ENCODE results near the gene PRKCE.
"Not testable (repeated sequence)": the region's sequence is repeated elsewhere in the genome, so short reads cannot be mapped to it uniquely, and the experiment has no call there.

PRKCE gene

DNA sequence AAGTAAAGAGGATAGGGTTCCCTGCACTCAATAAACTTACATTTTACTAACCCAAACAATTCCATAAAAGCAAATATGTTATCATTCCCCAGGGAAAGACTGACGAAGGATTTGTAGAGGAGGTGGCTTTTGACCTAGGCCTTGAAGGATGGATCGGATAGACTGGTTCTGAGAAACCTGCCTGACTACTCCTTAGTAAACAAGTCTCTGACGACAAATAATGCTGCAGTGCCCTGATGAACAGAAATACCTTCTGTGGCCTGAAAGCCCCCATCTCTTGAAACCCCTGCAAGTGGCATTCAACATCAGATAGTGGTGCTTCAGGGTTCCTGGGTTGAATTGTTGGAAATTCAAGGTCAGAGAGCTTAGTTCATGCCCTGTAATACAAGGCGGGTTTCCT lies 19.2 kb downstream of the PRKCE start:
- no peak for DNase-seq

DNA sequence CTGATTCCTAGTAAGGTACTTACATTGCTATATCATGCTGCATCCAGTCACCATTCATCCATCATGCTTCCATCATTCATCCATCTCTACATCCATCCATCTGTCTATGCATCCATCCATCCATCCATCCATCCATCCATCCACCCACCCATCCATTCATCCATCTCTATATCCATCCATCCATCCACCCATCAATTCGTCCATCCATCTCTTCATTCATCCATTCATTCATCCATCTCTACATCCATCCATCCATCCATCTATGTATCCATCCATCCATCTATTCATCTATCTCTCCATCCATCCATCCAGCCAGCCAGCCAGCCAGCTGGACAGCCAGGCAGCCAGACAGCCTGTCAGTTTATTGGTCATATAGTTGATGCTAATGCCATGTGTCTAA lies 20.7 kb downstream of the PRKCE start:
- no peak for DNase-seq

DNA sequence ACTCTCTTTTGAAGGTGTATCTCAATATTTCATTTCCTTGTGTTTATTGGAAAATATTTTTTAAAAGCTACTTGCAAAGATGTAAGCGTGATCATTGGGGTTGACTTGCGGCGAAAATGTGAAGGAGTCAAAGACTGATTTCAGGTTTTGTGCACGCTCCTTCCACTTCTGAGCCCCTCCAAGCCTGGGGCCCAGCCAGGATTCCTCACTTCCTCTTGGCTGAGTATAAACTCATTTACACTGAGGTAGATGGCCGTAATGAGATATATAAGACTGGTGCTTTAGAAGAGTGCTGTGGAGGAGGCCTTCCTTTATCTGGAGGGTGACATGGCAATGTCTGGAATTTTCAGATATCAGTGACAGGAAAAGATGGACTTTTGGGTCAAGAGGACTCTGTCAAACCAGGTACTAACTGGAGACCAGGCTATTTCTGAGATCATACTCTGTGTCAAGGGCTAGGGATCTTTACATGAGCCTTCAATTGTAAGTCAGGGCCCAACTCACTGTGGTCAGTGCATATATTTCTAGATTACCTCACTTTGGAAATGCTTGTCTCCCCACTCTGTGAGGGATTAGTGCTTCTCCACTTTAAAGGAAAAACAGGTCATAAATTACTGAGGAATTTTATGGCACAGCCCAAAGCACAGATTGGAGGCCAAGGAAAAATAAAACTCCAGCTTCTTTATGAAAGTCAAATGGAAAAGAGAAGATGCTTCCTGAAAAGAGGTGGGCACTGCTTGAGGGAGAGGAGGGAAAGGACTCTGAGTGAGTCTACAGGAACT lies 22.8 kb downstream of the PRKCE start:
- no peak for DNase-seq

DNA sequence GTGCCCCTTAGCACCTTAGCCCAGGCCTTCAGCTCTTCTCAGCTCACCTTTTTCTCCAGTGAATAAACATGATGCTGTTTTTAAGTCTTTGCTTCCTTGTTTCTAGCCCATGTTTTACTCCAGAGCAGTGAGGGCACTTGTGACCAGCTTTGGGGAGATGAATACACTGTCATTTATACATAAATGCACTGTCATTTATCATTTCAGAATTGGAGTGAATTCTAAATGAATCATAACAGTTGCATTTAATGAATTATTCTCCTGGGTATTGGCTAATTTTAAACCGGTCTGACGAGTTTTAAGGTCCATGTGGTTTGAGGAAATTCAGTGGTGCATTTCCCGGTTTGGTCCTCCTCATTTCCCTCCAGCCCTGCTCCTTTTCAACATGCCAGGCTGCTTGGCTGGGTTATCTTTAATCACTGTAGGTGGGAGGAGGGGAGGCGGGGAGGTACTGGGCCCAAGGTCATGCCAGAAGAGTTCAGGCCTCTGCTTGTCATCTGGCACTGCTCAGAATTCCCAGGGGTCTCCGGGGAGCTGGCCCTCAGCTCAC lies 23.9 kb downstream of the PRKCE start:
- peak; percentile 50 for DNase-seq

DNA sequence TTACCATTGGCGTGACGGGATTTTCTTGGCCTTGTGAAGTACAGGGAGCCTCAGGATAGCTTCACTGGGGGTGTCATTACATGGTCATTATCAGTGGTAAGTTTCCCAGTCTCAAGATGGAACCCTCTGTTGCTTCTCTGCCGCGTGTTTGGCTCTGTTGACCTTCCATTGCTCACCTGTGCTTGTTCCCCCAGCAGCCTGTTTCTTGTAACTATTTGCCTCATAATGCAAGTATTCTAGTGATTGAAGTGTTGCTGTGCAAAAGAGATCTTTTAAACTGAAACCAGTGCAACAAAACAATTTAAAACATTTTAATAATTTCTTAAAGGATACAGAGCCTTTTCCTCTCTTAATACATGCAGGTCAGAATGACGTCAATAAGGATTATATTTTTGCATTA lies 24.6 kb downstream of the PRKCE start:
- no peak for DNase-seq

DNA sequence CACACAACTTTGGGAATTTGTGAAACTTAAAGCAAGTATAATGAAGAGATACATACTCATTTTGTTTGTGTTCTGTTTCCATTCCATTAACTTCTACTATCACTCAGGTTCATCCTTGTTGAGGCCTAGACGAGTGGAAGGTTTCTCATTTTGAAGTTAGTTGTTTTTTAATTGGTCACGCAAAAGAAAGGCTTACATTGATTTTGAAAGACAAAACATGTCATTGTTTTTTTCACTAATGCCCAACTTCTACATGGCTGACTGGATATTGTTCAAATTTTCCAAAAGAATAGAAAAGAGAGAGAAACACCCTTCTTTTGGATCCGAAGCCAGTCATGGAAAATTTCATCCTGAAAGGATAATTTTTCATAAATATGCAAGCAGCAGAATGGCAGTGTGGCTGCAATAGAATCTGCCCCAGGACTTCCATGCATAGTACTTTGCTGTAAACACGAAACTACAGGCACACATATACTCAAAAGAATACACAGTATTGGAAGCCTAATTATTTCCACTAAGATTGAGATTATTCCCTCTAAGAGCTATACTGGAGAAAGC lies 27.4 kb downstream of the PRKCE start:
- no peak for DNase-seq

DNA sequence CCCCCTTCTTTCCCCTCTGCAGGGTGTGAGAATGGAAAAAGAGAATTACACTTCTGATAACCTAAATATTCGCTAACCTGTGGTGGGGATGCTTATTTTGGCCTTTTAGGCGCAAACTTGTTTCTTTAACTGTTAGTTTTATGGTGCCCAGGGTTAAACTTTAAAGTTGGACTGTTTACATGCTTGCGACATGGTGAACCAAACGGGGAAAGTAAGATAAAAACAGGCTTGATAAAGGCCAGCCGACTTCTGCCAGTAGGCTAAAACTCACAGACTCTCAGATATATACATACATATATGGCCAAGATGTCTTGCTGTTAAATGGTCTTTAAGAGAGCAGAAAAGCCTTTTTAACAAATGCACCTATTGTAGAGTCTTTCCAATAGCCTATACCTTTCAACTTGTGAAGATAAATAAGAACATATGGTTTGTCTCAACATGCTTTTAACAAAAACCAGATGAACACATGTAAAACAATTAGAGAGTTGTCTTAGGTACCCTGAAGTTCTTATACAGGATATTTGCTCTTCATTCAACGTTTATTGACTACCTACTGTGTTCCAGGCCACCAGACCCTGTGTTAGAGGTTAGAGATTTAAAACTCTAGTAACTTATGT lies 29.0 kb downstream of the PRKCE start:
- no peak for DNase-seq

DNA sequence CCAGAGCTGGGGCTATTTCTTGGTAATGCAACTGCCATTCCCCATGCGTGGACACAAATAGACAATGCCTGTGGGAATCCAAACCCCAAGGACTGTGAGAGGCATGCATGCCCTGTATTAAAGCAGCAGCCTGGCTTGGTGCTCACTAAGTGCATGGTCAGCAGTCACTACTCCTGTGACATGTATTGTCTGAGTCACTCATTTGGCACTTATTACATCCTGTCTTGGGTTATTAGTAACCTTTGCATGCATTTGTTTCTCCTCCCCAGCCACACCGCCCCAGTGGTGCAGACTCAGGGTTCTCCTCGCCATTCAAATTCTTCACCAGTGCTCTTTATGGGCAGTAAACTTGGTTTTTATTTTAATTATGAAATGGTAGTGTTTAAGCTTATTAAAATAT lies 30.2 kb downstream of the PRKCE start:
- no peak for DNase-seq

DNA sequence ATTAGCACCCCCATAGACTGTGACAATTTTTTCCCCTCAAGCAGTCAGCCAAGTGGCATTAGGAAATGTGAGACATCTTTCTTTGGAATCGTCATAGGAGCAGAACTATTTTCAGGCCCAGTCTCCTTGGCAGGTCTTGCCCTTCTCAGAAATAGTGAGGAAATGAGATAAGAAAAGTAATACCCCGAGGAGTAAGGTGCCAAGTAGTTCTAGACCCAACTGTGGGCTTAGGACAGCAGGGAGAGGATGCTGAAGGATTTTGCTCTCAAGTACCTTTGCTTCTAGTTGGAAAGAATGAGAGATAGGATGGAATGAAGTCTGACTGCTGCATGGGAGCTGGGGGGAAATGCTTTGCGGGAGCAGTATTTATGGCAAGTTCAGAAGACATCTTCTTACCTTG lies 31.8 kb downstream of the PRKCE start:
- DNase-seq, result no peak

DNA sequence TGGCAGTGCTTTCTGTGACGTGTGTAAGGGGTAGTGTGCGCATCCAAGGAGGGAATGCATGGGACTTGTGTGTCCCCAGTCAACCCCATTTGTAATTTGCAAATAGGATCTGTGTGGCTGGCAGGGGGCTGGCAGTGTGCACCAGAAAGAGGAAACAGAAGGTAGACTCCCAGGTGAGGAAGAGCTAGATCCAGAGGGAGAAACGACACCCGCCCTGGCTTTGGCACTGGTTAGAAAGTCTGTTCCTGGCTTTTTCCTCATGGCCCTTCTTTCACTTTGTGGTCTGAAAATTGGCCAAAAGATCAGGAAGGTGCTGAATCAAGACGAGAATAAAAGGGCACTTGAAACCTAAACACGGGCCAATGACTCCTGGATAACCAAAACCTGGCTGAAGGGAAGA lies 33.3 kb downstream of the PRKCE start:
- no peak for DNase-seq

DNA sequence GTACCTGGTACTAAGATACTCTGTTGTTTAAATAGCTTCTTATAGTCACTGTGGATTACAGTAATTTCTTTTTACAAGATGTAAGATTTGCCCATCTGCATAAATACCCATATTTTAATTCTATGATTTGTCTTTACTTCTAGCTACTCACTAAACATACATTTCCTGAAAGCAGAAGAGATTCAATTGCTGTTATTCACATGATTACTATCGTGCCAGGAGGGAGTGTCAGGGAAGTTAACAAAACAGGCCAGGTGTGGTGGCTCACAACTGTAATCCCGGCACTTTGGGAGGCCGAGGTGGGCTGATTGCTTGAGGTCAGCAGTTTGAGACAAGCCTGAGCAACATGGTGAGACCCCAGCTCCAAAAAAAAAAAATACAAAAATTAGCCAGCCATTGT lies 33.8 kb downstream of the PRKCE start:
- no peak for DNase-seq

DNA sequence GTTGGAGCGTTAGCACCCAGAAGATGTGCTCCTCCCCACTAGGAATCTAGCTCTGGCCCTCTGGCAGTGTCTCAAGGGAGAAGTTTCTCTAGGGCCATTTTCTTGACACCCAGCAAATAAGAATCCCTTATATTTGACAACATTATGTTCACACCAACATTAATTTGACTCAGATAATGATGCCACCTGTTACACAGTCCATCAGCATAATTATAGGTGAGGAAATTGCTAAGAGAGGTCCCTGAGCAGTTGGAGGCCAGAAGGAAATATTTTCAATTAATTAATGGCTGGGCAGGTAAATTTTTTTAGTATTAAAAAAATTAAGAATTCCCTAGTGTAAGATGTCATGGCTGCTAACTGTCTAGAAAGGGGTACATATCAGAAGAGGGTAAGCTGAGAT lies 36.5 kb downstream of the PRKCE start:
- DNase-seq, result no peak

DNA sequence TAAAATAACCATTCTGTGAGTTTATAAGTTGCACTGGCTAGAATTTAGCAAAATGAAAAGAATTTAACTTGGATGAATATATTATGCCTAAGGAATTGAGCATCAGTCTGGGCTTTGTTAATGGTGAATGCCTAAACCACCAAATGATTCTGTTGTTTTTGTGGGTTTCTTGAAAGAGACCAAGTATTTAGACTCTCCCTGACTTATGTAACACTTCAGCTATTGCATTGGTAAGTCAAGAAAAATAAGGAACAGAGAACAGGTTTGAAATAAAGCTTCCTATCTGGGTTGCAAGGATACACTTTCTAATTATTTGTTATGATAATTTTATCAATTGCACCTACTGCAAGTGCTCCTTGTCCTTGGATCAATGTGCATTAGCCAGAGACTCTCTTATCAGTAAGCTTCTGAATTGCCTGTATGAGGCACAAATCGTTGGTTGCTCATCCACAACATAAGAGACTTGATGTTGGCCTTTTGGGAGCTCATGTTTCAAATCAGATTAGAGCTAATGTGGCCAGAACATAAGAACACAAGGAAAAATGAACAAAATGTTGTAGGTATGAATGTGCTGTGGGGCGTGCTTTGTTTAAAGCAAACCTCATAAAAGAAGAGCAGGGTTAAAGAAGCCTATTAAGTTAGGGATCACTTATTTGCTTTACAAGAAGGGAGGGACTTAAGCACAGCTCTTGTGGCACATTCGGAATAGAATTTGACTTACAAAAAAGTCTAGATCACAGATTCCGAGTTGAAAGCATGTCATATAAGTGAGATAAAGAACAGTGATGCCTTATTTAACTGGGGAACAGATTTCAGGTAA lies 37.2 kb downstream of the PRKCE start:
- DNase-seq, result no peak

DNA sequence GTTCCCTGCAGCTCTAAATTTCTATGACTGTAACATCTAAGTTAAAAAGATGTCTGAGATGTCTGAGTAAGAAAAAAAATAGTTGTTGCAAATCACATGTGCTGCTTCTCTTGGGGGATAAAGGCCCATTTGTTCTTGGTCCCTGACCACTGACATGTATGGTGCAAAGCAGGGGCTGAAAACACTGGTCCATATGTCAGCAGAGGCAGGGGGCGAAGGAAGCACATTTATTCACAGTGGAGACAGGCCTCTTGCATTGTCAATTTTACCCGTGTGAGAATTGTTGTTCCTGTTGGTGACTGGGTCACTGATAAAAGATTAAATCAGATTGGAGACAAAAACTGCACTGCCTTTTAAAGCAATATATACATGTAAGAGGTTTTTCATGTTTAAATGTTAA lies 38.8 kb downstream of the PRKCE start:
- no peak for DNase-seq

DNA sequence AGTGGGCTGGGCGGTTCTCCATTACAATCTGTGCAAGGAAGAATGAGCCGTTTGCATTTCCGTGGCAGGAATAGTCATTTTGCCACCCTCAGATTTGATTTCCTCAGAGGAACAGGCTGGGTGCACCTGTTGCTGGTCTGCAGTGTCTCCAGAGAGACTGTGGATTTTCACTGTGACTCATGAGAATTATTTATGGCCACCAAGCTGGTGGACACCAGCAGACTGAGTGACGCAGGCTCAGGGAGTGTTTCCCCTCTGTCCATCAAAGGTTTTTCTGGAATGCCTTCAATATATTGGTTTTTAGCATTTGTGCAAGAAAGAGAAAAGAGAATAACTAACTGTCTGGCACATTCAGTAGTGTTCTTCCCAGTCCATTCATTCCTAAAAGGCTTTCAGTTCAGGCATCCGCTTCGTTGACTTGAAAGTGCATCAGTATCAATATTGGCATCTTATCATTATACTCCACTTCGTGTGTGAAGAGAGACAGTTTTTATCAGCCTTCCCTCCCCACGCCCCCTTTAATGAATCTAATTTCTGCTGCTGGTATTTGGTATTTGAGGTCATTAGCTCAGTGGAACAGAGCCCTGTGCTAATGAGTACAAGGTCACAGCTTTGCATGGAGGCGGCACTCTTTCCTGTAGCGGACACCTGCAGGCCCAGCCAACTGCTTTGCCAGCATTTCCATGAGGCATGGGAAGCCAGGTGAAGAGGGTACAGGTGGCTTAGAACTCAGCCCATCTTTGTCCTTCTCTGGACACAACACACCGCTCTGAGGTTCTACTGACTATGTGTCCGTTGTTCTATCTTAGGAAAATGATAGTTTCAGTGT lies 39.9 kb downstream of the PRKCE start:
- no peak for DNase-seq

DNA sequence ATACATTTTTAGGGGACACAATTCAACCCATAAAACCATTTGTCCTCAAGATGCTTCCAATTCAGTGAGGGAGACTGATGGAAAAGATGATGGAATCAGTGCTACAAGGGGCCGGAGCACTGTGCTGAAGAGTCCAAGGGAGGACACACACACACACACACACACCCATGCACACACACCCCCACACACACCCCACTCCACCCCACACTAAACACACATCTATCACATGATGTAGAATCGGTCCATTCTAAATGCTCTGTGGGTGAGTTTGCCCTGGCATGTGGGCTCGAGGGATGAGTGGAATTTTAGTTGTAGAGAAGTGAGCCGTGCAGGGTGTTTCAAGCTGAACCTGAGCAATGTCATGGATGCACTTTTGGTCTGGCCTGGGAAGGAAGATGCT lies 41.1 kb downstream of the PRKCE start:
- DNase-seq, result no peak

DNA sequence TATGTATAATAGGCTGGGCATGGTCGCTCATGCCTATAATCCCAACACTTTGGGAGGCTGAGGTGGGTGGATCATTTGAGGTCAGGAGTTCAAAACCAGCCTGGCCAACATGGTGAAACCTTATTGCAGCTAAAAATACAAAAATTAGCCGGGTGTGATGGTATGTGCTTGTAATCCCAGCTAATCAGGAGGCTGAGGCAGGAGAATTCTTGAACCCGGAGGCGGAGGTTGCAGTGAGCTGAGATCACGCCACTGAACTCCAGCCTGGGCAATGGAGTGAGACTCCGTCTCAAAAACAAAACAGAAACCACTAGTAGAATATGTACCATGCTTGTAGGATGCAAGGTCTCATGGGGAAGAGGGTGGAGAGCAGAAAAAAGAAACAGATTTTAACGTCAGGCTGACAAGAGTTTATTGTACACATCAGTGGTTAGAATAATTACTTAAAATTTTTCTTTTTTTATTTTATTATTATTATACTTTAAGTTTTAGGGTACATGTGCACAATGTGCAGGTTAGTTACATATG lies 44.1 kb downstream of the PRKCE start:
- not testable (repeated sequence) for DNase-seq

DNA sequence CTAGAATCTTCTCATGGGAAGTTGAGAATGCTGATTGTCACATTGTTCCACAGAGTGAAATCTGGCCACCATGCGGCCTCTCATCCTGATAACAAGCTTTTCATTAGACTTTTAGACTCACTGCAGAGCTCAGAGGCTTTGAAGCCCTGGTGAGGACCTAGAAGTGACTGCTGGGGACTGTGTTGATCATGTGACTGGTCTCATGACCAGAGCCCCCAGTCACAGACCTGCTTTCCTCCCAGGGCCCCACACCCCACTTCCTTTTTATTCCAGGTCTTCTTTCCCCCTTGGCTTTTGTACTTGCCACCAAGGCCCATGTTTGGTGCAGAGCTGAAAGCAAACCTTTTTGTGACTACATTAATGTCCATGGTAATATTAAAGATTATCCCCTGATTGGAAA lies 45.2 kb downstream of the PRKCE start:
- no peak for DNase-seq

DNA sequence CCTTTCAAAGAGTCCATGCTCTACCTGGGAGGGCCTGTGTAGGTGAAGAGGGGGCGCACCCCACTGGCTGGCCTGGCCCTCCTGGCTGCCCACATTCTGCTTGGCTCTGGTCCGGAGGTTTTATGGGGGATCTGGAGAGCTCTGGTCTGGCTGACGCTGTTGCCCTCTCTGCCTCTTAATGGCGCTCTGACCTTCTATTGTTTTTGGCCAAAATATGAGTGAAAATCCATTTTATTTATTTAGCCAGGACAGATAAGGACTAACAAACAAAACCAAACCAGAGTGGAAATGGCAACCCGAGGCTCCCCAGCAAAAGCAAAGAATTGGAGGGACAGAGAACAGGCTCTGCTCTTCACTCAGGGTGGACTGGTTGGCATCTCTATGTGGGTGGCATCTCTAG lies 45.7 kb downstream of the PRKCE start:
- no peak for DNase-seq

DNA sequence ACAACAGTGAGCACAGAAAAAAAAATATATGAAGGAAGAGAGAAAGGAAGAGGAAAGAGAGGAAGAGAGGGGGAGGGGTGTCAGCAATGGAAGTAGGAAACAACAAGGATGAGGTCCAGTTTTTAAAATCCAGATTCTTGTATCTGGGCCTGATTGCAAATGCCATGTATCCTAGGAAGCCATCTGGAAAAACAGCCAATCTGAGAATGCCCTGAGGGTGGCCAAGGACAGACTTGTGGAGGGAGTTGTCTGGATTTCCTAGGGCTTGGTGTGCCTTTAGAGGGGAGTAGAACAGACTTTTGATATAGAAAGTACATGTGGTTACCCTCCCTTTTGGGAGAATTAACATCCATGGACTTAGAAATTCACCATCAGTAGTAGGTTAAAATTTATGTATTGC lies 47.1 kb downstream of the PRKCE start:
- no peak for DNase-seq

DNA sequence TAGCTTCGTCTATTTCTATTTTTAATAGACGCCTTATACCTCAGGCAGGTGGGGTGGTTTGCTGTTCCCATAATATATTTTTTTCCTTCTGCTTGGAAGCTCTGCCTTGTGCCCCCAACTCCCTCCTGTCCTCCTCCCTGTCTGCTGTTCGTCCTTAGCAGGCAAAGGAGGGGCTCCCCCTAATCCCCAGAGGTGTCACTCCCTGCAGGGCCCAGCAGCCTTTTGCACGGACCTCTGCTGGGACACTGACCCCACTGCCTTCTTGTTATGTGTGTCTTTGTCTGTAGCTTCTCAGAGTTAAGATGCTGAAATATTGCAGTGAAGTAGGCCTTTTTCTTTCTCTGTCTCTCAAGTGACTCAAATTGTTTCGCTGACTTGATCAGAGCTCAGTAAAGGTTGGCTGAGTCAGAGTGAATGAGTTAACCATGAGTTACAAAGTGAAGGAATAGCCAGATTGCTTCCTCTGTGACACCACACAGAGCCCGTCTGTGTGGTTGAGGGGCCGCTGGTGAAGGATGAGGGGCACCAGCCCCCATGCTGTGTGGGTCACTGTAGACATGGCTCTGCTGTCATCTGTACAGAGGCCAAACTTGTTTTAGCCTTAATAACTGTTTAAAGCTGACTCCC lies 47.7 kb downstream of the PRKCE start:
- DNase-seq, result no peak
